SK-N-SH (cell line): Measurements from ENCODE around the gene MROH2A.

Experiments
- CTCF ChIP-seq: fragments of 200-600 bp; sonication (generic); IDR thresholded peaks from 2 replicates; pipeline ENCODE4 v1.6.1; 2017; ENCODE audit warnings: antibody characterized with exemption, mild to moderate bottlenecking, moderate library complexity
- EP300 ChIP-seq, 2 experiments: IDR thresholded peaks; 2 replicates each; pipeline versions ENCODE4 v1.4.0 to v1.6.1; 2012; ENCODE audit warnings: borderline replicate concordance in 1 of 2, low read depth in 1 of 2, low read length in 1 of 2
- EZH2phosphoT487 ChIP-seq: fragments of 200-600 bp; sonication (generic); IDR thresholded peaks from 2 replicates; pipeline ENCODE4 v1.6.1; 2017; ENCODE audit warnings: low read depth, mixed run types, mild to moderate bottlenecking, antibody characterized with exemption, moderate library complexity, borderline replicate concordance
- MXI1 ChIP-seq: IDR thresholded peaks from 2 replicates; pipeline ENCODE4 v1.6.1; 2012; ENCODE audit warnings: mild to moderate bottlenecking, low read depth, low read length, improper control_type of control experiment
- PBX3 ChIP-seq: IDR thresholded peaks from 2 replicates; pipeline ENCODE4; 2012
- POLR2AphosphoS5 ChIP-seq: IDR thresholded peaks from 2 replicates; pipeline ENCODE4 v1.6.1; 2012; ENCODE audit warnings: low read depth, low read length
- RFX5 ChIP-seq: IDR thresholded peaks from 2 replicates; pipeline ENCODE4 v1.6.1; 2012; ENCODE audit warnings: mild to moderate bottlenecking, improper control_type of control experiment, low read length
- RXRA ChIP-seq: IDR thresholded peaks from 2 replicates; pipeline ENCODE4 v1.4.0; 2012; ENCODE audit warnings: low read depth, mild to moderate bottlenecking, borderline replicate concordance
- SIN3A ChIP-seq: IDR thresholded peaks from 2 replicates; pipeline ENCODE4 v1.6.1; 2012; ENCODE audit warnings: low read depth, mild to moderate bottlenecking, low read length, moderate library complexity, borderline replicate concordance
- SMC3 ChIP-seq: IDR thresholded peaks from 2 replicates; pipeline ENCODE4 v1.6.1; 2012; ENCODE audit warnings: low read depth, low read length, improper control_type of control experiment
- ZBTB33 ChIP-seq: IDR thresholded peaks from 2 replicates; pipeline ENCODE4 v1.4.0; 2012; ENCODE audit warnings: low read depth, borderline replicate concordance

GRCh38 chr2:233815861-233816260 is 37.7 kb downstream of the MROH2A start:
- TF ChIP-seq EP300 (IDR thresholded peaks at IDR 0.05; ENCODE audit: borderline replicate concordance in 1 of 2, low read depth in 1 of 2, low read length in 1 of 2) (no peak), RXRA (no peak), SMC3 (no peak), SIN3A (no peak), MXI1 (no peak), PBX3 (no peak), ZBTB33 (no peak), CTCF (no peak), EZH2phosphoT487 (no peak), POLR2AphosphoS5 (no peak), RFX5 (no peak)
